Muscle layer of colon (tissue), 2 donors: ENCODE data around the gene ANKRD40.

ENCODE experiments used
- H3K27ac ChIP-seq: one replicate; pipeline ENCODE4 v1.7.0; 2013; ENCODE audit warnings: low read depth, mild to moderate bottlenecking, low read length, moderate library complexity
- H3K27me3 ChIP-seq, 2 donors: one replicate each; pipeline ENCODE4 v1.7.0; 2013; ENCODE audit warnings: low read length in 2 of 2, mild to moderate bottlenecking in 2 of 2; ENCODE audit not compliant: insufficient read depth in 2 of 2, control insufficient read depth in 1 of 2
- H3K36me3 ChIP-seq: one replicate; pipeline ENCODE4 v1.7.0; 2013; ENCODE audit warnings: mild to moderate bottlenecking, low read length; ENCODE audit not compliant: insufficient read depth
- H3K4me1 ChIP-seq: one replicate; pipeline ENCODE4 v1.7.0; 2013; ENCODE audit warnings: mild to moderate bottlenecking, low read length; ENCODE audit not compliant: insufficient read depth
- H3K4me3 ChIP-seq, 2 donors: one replicate each; pipeline ENCODE4 v1.7.0; 2013; ENCODE audit warnings: low read length in 2 of 2, low read depth in 1 of 2, mild to moderate bottlenecking in 1 of 2, moderate library complexity in 1 of 2
- H3K9ac ChIP-seq: one replicate; pipeline ENCODE4 v1.7.0; 2013; ENCODE audit warnings: low read length
- H3K9me3 ChIP-seq: one replicate; pipeline ENCODE4 v1.7.0; 2013; ENCODE audit warnings: mild to moderate bottlenecking, low read length
- donor health status: abdominal sarcoma.
- donor health status: Adenocarcinoma of cecum.

The ANKRD40 gene

DNA sequence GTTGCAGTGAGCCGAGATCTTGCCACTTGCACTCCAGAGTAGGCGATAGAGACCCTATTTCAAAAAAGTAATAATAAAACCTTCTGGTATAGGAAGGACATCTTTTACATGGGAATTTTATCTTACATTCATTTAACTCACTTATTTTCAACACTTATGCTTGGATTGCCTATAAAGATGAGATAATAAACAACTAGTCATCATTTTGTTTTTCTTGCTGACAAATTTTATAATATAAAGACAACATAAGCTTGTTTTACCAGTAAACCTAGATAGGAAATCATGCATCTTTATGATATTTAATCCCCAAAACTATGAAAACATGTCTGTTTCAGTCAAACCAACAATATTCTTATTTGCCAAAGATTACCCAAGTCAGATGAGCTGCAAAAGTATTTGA, 56.1 kb downstream of the ANKRD40 start:
- Histone ChIP-seq H3K27ac (no peak overlapping the region), H3K9me3 (no peaks in the 10 kb centered on the region), H3K4me3 (no peak overlapping the region)

DNA sequence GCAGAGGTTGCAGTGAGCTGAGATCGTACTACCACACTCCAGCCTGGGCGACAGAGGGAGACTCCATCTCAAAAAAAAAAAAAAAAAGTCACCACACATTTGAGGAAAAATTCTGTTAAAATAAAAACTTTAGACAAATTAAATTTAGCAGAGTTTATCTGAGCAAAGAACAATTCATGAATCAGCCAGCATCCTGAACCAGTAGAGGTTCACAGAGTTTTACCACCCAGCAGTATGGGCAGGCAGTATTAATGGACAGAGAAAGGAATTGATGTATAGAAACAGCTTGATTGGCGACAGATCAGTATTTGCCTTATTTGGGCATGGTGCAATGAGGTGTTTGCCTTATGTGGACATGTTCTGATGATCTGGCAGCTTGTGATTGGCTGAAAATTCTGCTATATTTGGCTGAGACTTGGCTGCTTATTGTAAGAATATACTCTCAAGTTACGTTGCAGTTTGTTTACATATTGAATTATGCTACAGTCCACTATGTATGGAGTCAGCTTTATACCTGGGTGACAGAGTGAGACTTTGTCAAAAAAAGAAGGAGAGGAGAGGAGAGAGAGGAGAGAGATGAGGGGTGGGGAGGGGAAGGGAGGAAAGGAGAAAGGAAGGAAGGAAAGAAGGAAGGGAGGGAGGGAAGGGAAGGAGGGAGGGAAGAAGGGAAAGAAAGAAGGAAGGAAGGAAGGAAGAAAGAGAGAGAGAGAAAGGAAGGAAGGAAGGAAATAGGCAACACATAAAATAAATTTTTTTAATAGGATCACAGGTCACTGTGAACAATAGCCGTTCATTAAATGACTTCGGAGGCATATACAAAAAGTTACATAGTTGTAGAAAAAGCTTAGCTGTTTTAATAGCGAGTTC, 58.4 kb downstream of the ANKRD40 start:
- Histone ChIP-seq H3K4me3 (no peak overlapping the region), H3K9me3 (no peaks in the 10 kb centered on the region), H3K9ac (no peak overlapping the region), H3K27me3 (no peaks in the 10 kb centered on the region), H3K36me3 (no peaks in the 10 kb centered on the region), H3K4me1 (no peaks in the 10 kb centered on the region), H3K27ac (no peak overlapping the region)

More for the DNA sequence above, 56.1 kb downstream of the ANKRD40 start:
- Histone ChIP-seq H3K36me3 (no peaks in the 10 kb centered on the region), H3K27me3 (no peaks in the 10 kb centered on the region), H3K9ac (no peak overlapping the region), H3K4me1 (no peaks in the 10 kb centered on the region)

DNA sequence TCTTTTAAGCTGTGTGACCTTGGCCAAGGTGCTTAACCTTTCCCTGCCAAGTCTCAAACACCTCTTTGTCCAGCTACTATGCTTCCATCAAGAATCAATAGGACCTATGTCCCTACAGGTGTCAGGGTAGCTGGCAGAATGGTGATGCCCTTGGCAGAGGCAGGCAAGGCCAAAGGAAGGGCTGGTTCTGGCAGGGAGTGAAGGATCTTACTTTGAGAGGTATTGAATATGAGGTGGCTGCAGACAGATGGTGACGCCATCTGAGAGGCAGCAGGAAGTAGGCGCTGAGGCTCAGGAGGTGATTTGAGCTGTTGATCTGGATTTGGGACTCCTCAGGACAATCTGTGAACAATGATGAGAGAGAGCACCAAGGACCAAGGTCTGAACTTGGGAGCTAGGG, 60.5 kb downstream of the ANKRD40 start:
- Histone ChIP-seq H3K27me3 (no peaks in the 10 kb centered on the region), H3K27ac (no peak overlapping the region), H3K9ac (no peak overlapping the region), H3K9me3 (no peaks in the 10 kb centered on the region), H3K4me1 (no peaks in the 10 kb centered on the region), H3K4me3 (no peak overlapping the region), H3K36me3 (no peaks in the 10 kb centered on the region)

DNA sequence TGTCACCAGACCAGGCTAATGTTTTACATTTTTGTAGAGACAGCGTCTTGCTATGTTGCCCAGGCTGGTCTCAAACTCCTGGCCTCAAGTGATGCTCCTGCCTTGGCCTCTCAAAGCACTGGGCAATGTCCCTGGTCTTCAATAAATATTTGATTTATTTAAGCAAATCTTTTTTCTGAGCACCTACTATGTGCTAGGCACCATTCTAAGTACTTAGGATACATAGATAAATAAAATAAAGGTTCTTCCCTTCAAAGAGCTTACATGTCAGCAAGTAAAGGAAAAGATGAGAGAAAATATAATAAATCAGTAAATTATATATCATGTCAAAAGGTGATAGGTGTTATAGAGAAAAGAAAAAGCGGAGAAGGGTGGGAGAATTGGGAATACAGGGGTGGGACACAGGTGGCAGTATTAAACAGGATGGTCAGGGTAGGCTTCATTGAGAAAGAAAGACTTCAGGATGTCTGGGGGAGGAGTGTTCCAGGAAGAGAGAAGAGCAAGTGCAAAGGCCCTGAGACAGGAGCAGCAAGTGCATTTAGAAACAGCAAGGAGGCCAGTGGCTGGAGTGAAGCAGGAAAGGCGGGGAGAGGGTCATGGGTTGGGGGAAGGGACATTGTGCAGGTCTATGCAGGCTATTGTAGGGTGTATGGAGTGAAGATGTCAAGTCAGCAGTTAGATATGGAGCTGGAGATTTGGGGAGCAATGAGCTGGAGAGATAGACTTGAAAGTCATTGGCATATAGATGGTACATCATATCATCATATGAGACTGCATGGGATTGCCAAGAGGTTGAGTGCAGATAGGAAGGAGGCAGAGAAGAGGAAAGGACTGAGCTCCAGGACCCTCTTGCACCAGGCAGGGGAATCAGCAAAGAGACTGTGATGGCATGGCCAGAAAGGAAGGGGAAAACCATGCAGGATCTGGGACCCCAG, 61.7 kb downstream of the ANKRD40 start:
- Histone ChIP-seq H3K27ac (no peak overlapping the region), H3K4me3 (no peak overlapping the region), H3K36me3 (no peaks in the 10 kb centered on the region), H3K4me1 (no peaks in the 10 kb centered on the region), H3K27me3 (no peaks in the 10 kb centered on the region), H3K9me3 (no peaks in the 10 kb centered on the region), H3K9ac (no peak overlapping the region)
